ENCODE data around the gene MCRIP1. TPM values are rescaled to one million over a fixed set of nuclear protein-coding genes. Genes with fewer than 3 reads are reported as not detected.

The MCRIP1 gene
- total and polyA plus RNA-seq, 2 of the 13 experiments (the other 11 are each of a cell fraction or from before 2014, with no cell fraction given) = 79.7 to 84.9 TPM

GRCh38 chr17:81869221-81870130, 36.4 kb upstream of the MCRIP1 start (continued):
- TF ChIP-seq, protein P1, sequence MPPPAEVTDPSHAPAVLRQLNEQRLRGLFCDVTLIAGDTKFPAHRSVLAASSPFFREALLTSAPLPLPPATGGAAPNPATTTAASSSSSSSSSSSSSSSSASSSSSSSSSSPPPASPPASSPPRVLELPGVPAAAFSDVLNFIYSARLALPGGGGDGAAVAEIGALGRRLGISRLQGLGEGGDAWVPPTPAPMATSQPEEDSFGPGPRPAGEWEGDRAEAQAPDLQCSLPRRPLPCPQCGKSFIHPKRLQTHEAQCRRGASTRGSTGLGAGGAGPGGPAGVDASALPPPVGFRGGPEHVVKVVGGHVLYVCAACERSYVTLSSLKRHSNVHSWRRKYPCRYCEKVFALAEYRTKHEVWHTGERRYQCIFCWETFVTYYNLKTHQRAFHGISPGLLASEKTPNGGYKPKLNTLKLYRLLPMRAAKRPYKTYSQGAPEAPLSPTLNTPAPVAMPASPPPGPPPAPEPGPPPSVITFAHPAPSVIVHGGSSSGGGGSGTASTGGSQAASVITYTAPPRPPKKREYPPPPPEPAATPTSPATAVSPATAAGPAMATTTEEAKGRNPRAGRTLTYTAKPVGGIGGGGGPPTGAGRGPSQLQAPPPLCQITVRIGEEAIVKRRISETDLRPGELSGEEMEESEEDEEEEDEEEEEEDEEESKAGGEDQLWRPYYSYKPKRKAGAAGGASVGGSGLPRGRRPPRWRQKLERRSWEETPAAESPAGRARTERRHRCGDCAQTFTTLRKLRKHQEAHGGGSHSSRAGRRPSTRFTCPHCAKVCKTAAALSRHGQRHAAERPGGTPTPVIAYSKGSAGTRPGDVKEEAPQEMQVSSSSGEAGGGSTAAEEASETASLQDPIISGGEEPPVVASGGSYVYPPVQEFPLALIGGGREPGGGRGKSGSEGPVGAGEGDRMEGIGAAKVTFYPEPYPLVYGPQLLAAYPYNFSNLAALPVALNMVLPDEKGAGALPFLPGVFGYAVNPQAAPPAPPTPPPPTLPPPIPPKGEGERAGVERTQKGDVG (CRISPR knock-in tag; IDR thresholded peaks at IDR 0.05; ENCODE audit: borderline replicate concordance) = 0 out of 2 replicates have a peak, but pooled peaks have one; percentile 18
- TF ChIP-seq ZNF713 (CRISPR knock-in tag; IDR thresholded peaks at IDR 0.05) = no peak
- no peak for TF ChIP-seq ZBTB1 (CRISPR knock-in tag; IDR thresholded peaks at IDR 0.05; ENCODE audit: borderline replicate concordance)
- peak; percentile 76; the same call in 1 of the 2 replicates for TF ChIP-seq HIVEP1 (CRISPR knock-in tag; IDR thresholded peaks at IDR 0.05)
- peak; percentile 96 for TF ChIP-seq CSRNP1 (CRISPR knock-in tag; IDR thresholded peaks at IDR 0.05)
- 0 out of 2 replicates have a peak, but pooled peaks have one; percentile 24 for TF ChIP-seq ZNF337 (CRISPR knock-in tag; IDR thresholded peaks at IDR 0.05; ENCODE audit: borderline replicate concordance, low read depth)
- TF ChIP-seq FOSL1 (CRISPR knock-in tag; IDR thresholded peaks at IDR 0.05; ENCODE audit: borderline replicate concordance) = 0 out of 2 replicates have a peak, but pooled peaks have one; percentile 3
- TF ChIP-seq ZNF234 (CRISPR knock-in tag; conservative IDR thresholded peaks at IDR 0.05) = no peak
- no peak for TF ChIP-seq KIAA2018 (CRISPR knock-in tag; IDR thresholded peaks at IDR 0.05; ENCODE audit: borderline replicate concordance)
- peak; percentile 15; the same call in 1 of the 2 replicates for TF ChIP-seq CAMTA2 (CRISPR knock-in tag; IDR thresholded peaks at IDR 0.05; ENCODE audit: borderline replicate concordance)
- peak; percentile 52; the same call in 1 of the 2 replicates for TF ChIP-seq FOXJ3 (CRISPR knock-in tag; IDR thresholded peaks at IDR 0.05; ENCODE audit: borderline replicate concordance)
- TF ChIP-seq ZNF670 (CRISPR knock-in tag; IDR thresholded peaks at IDR 0.05; ENCODE audit: borderline replicate concordance) = 0 out of 2 replicates have a peak, but pooled peaks have one; percentile 6
